Adipose tissue (tissue), 3 donors: ENCODE measurements around the gene PRKAG3. TPM values are rescaled to one million over a fixed set of nuclear protein-coding genes. Genes with fewer than 3 reads are reported as not detected.

Experiments used
- H3K27ac ChIP-seq: one replicate; pipeline ENCODE4 v1.5.1; 2013; ENCODE audit warnings: low read depth, low read length
- WGBS, 3 donors: extraction: QIAGEN DNeasy Blood & Tissue Kit; methylation state at CpG; one replicate each; pipeline ENCODE4 v1.1.7; 2013; 5-methylcytosine and 5-hydroxymethylcytosine counted together
- polyA plus RNA-seq, 3 donors: library from polyadenylated mRNA; stranded (reverse); fragments of 200-250 nt; gene quantifications; one replicate each; pipeline ENCODE4 v1.2.3, GENCODE V29; 2013
- donor health status: healthy with polysubstance abuse.
- donor health status: Bipolar disorder and iron deficiency.
- donor health status: healthy.

The PRKAG3 gene
- polyA plus RNA-seq, result under 1 TPM in 1 of 3 donors, not detected in 2; 0.06 TPM

DNA sequence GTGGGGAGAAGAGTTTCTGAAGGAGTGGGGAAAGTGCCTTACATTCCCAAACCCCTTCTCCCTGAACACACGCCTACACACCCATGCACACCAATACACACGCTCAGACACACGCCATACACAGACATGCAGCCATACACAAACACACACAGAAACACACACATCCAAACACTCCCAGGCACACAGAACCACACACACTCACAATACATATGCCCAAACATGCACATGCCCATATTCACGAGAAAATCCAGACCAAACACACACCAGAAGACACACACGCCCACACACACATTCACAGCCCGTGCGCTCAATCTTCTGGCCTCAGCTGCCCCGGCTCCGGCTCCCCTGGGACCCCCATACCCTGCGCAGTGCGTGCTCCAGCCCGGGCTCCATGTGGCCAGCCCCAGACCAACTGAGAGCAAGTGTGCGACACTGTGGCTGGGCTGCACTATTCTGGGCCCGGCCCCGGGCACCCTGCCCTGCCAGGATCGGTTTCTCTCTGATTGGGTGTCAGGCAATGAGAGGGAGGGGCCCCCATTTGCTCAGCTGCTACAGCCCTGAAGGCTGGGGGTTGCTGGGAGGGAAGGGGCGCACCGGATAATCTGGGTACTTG lies at the start of gene PRKAG3:
TSS of gene PRKAG3 (minus strand) at position 426 of the 613 bp plus-strand sequence.
- H3K27ac ChIP-seq, result no peak within 1 kb of the TSS
- WGBS, 3 donors, result 59 to 72% (median 62%) methylated on average over 18 of the region's 18 CpGs

DNA sequence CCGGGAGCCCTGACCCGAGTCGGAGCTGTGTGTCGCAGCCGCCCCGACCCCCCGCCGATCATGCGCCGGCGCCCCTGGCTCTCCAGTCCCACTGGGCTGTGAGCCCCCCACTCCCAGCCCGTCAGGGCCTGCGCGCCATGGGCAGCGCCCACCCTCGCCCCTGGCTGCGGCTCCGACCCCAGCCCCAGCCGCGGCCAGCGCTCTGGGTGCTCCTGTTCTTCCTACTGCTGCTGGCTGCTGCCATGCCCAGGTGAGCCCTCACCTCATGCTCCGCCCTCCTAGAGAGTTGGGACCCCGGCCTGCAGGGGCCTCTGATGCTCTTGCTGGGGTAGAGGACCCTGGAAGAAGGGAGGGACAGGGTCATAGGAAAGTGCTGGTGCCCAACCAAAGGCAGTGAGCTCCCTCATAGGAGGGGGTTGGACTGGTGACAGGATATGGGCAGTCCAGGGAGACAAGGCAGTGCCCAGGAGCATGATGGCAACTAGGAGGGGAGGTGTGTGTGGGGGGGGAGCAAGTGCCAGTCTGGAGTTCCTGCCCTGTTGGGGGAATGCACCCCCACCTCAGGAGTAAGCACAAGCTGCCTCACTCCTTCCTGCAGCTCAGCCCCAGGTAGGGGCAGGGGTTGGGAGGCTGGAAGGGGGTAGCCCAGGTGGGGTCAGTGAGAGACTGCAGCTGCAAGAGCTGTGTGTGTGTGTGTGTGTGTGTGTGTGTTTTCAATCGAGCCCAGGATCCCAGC lies 49.4 kb upstream of the PRKAG3 start:
- H3K27ac ChIP-seq, result no peak overlapping the region
- WGBS, 3 donors, result 12 to 16% (median 16%) methylated on average over 16 to 24 of the region's 24 CpGs

DNA sequence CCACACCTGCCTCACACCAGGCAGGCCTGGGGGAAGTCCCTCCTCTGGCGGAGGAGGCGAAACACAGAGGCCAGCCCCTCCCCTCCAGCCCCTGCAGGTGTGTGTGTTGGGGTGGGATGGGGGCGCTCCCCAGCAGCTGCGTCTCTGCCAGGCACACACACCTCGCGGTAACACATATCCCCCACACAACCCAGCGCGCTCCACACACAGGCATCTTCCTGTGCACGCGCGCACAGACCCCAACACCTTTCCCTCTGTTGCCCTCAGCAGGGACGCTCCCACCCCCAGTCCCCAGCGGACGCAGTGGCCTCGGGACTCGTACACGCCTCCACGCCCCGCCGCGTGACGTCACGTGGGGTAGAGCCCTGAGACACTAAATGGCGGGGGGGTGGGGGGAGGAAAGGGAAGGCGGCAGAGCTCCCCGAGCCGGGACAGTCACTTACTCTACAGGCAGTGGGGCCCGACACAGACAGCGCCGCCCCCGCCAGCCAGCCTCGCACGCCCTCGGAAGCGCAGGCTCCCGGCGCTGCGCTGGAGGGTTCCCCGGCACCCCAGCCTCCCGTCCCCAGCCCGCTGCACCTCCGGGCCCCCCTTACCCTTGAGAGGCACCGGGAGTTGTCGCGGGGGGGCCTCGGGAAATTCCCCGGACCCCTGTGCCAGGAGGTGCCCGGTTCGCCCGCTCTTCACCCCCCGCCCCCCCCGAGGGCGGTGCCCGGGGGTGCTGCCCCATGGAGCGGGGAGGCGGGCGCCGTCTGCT lies 48.7 kb upstream of the PRKAG3 start, which contains the start of gene WNT10A:
TSS of gene WNT10A (plus strand) at position 751 of the 757 bp plus-strand sequence. CDS start 144 bp downstream, outside the sequence.
- no peak within 1 kb of the TSS for H3K27ac ChIP-seq
- 1 to 2% (median 2%) methylated on average over 28 to 58 of the region's 58 CpGs for WGBS, 3 donors

DNA sequence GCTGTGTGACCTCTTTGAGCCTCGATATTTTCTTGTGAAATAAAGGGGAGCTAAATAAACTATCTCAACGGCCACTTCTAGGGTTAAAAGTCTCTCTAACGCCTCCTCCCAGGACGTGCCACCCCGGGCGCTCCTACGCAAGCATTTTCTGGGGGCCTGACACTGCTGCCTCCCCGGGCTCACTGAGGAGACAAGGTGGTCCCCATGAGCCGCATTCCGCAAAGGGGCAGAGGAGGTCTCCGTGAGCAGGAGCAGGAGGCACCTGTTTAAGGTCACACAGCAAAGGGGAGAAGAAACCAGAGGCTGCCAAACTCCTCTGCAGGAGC lies 48.1 kb upstream of the PRKAG3 start:
- 4 to 13% (median 10%) methylated on average over 11 of the region's 11 CpGs for WGBS, 3 donors
- H3K27ac ChIP-seq, result no peak overlapping the region

DNA sequence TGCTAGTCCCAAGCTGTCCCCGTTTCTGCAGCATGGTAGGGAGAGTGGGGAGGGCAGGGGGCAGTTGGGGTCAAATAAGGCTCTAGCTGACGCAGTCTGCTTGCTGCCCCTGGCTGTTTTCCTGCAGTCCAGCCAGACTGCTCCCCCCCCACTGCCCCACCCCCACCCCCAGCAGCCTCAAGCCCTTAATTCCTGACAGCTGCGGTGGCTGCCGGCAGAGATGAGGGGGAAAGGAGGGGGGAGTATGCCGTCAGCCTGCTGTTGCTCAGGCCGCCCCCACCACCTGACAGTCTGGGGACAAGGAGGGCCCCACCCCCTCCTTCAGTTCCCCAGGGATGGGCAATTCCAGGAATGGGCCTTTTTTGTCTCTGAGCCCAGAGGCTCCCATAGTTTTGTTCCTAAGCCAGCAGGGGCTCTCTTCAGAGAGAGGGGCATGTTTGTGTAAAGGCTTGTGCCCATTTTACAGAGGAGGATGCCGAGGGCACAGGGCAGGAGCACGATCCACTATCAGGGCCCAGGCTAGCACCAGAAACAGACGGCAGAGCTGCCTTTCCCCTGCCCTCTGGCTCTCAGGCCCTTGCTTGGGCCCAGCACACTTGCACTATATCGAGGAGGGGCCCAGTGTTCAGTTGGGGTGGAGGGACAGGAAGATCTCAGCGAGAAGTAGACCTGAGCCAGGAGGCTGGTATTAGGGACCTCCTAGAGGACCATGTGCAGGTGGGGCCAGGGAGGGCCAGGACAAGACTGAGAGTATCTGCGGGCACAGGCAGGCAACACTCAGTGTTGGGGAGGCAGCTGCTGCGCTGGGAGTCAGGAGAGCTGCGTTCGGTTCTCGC lies 47.5 kb upstream of the PRKAG3 start:
- WGBS, 3 donors, result 24 to 35% (median 30%) methylated on average over 14 to 16 of the region's 16 CpGs
- no peak overlapping the region for H3K27ac ChIP-seq

DNA sequence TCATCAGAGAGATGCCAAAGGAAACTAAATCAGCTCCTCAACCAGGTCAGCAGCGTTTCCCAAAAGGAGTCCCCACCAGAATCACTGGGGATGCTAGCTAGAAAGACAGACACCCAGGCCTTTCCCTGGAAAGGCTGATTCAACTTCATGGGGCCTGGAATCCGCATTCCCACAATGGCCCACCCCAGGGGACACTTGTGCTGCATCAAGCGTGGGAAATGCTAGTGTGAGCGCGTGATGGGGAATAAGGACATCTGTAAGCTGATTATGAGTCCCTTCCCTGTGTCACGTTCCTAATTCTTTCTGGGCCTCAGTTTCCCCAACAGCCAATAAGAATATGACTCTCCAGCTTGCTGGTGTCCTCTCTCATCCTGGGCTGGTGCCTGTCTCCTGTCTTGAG lies 46.9 kb upstream of the PRKAG3 start:
- H3K27ac ChIP-seq, result no peak overlapping the region
- WGBS, 3 donors, result 26 to 56% (median 49%) methylated on average over 6 of the region's 6 CpGs

DNA sequence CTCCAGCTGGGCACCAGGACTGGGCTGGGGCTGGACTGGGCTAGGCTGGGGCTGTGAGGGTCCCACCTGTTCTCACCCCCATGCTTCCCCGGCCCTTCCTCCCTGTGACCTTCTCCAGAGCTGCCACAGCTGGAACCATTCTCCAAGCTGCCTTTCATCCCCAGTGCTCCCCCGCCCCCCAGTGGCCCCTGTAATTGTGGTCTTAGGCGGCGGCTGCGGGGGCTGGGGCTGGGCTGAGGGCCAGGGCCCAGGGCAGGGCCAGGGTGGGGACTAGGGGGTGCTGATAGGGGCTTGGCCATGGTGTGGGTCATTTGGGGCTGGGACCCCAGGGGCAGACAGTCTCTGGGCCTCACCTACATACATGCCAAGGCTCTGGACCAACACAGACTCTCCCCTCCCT lies 46.3 kb upstream of the PRKAG3 start:
- H3K27ac ChIP-seq, result no peak overlapping the region
- 19 to 50% (median 43%) methylated on average over 5 of the region's 5 CpGs for WGBS, 3 donors

DNA sequence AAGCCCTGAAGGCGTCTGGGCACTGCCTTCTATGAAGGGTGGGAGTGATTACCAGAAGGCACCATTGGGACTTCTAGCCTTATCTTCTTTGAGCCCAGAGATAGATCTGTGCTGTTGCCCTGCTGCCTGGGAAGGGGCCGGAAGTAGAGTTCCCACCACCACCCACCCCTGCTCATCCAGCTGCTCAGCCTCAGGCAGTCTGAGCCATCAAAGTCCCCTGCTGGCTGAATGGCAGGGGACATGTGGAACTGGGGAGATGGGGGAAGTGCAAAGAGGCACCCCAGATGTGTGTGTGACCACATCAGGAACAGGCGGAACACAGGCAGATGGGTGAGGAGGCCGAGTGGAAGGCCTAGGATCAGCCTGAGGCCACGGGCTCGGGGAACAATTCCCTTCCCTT lies 45.7 kb upstream of the PRKAG3 start:
- WGBS, 3 donors, result 63 to 75% (median 74%) methylated on average over 6 of the region's 6 CpGs
- no peak overlapping the region for H3K27ac ChIP-seq

DNA sequence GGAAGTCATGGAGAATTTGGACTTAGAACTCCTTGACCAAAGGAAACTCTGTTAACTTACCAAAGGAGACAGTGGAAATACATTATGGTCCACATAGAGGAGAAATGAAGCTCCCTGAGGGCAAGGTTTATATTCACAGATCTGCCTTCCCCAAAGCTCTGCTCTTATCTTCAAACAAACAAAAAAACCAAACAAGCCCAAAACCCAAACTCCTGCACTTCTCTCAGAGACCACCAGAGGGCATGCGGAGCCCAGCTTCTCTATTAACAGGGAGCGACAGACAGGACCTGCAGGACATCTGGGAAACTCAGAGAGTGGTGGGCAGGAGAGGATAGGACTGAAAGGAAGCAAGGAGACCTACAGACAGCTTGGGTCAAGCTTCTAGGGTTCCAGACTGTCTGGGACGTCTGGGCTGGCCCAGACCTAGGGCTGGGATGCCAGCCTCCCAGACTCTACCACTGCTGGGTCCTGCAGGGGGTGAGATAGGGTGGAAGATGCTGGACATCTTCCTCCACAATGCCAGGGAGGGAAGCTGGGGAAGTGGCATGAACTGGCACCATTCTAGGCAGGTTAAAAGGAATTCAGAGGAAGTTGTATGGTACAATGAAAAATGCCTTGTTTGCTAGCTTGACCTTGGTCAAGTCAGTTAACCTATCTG lies 45.1 kb upstream of the PRKAG3 start:
- no peak overlapping the region for H3K27ac ChIP-seq
- WGBS, 3 donors, result 0 to 2% (median 2%) methylated on average over 3 of the region's 3 CpGs

DNA sequence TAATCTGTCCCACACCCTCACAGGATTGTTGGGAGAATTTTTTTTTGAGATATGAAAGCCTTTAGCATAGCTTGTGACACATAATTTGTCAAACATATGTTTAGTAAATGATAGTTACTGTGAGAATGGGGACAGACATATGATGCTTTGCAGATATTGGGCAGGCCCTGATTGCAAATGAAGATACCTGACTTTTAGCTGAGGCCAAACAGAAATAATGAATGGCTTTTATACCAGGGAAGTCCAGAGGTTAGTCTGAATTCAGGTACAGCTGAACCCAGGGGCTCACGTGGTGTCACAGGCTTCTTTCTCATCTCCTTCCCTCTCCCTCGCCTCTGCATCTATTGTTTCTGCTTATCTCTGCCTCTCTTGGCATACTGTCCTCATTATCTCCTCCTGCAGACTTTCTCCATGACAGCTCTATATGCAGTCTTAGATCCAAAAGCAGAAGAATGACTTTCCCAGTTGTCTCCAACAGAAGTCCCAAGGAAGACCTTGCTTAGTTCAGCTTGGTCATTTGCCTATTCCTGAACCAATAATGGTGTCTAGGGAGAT lies 44.2 kb upstream of the PRKAG3 start:
- no peak overlapping the region for H3K27ac ChIP-seq
- WGBS, 3 donors, result 21 to 40% (median 23%) methylated on average over 2 of the region's 2 CpGs

DNA sequence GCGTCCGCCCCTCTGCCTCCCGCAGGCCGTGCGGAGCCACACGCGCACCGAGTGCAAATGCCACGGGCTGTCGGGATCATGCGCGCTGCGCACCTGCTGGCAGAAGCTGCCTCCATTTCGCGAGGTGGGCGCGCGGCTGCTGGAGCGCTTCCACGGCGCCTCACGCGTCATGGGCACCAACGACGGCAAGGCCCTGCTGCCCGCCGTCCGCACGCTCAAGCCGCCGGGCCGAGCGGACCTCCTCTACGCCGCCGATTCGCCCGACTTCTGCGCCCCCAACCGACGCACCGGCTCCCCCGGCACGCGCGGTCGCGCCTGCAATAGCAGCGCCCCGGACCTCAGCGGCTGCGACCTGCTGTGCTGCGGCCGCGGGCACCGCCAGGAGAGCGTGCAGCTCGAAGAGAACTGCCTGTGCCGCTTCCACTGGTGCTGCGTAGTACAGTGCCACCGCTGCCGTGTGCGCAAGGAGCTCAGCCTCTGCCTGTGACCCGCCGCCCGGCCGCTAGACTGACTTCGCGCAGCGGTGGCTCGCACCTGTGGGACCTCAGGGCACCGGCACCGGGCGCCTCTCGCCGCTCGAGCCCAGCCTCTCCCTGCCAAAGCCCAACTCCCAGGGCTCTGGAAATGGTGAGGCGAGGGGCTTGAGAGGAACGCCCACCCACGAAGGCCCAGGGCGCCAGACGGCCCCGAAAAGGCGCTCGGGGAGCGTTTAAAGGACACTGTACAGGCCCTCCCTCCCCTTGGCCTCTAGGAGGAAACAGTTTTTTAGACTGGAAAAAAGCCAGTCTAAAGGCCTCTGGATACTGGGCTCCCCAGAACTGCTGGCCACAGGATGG lies 42.0 kb upstream of the PRKAG3 start:
- WGBS, 3 donors, result 7 to 24% (median 16%) methylated on average over 86 of the region's 86 CpGs
- H3K27ac ChIP-seq, result no peak overlapping the region

DNA sequence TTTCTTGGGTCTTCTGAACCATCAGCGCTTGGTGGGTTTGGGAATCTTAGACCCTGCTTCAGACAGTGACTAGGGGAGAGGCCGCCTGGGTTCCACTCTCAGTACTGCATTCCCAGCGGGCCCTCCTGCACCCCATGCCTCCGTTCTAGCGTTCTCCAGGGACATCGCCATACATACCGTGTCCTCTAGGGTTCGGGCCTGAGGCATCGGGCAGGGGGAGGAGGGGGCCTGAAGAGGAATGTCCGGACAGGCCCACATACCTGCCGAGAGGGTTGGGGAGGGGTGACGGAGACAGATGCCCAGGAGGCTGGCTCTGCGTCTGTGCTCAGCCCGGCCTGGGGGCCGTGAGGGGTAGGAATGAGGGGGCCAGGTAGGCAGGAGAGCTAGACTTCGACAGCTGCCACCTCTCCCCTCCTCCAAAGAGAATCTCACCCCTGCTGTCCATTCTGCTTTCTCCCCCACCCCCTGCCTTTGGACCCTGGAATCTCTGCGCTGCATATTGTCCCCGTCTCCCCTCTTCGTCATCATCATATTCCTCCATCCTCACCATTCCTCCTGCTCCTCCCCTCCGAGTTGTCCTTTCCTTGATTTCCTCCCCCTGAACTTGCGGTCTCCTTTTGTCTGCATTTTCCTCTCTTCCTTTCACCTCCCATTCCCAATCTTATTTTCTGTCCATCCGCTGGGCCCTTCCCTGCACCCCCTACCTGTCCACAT lies 41.2 kb upstream of the PRKAG3 start:
- 7 to 34% (median 31%) methylated on average over 19 to 22 of the region's 22 CpGs for WGBS, 3 donors
- H3K27ac ChIP-seq, result no peak overlapping the region

DNA sequence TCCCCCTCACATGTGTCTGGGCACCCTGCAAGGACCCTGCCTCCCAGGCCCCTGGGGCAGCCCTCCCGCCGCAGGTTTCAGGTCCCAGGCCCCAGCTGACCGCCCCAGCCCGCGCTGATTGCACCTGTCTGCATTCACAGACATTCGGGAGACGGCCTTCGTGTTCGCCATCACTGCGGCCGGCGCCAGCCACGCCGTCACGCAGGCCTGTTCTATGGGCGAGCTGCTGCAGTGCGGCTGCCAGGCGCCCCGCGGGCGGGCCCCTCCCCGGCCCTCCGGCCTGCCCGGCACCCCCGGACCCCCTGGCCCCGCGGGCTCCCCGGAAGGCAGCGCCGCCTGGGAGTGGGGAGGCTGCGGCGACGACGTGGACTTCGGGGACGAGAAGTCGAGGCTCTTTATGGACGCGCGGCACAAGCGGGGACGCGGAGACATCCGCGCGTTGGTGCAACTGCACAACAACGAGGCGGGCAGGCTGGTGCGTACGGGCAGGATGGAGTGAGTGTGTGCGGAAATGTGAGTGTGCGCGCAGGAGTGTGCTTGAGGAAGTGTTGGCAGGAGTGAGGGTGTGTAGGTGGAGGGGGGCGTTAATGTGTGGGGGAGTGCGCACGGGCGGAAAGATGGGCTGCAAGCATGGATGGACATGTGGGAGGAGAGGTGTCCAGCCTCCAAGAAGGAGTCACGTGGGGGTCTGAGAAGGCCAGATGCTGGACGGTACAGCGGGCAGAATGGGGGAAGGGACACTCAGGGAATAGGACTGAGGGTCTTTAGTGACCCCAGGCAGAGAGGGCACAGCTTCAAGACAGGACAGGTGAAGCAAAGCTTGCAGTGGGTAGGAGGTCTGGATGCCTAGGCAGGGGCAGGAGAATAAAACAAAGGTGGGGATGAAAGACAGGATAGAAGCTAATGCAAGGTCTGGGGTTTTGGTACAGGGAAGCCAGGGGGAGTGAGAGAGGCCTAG lies 40.0 kb upstream of the PRKAG3 start:
- no peak overlapping the region for H3K27ac ChIP-seq
- 5 to 6% (median 5%) methylated on average over 60 of the region's 60 CpGs for WGBS, 3 donors

DNA sequence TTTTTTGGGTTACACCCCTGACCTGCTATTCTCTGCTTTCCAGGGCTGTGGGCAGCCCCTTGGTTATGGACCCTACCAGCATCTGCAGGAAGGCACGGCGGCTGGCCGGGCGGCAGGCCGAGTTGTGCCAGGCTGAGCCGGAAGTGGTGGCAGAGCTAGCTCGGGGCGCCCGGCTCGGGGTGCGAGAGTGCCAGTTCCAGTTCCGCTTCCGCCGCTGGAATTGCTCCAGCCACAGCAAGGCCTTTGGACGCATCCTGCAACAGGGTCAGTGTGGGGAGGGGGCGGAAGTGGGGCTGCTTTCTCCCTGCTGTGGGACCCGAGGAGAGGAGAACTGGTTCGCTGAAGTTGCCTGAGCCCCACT lies 39.4 kb upstream of the PRKAG3 start:
- 5 to 9% (median 7%) methylated on average over 16 to 18 of the region's 18 CpGs for WGBS, 3 donors
- H3K27ac ChIP-seq, result no peak overlapping the region

DNA sequence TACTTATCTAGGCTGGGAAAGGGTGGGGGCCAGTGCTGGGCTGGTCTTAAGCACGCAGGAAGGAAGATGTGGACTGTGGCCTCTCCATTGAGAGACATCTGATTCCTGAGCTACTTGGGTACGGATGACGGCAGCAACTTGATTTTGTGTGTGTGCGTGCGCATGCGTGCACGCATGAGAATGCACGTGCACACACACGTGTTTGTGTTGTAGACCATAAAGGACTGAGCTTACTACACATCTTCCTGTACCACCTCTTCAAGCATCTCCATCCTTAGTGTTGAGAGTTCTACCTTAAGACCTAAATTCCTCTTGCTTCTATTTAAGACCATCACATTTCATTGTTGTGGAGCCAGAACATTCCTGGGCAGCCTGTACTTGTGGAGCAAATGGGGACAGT lies 37.5 kb upstream of the PRKAG3 start:
- WGBS, 3 donors, result 73 to 87% (median 84%) methylated on average over 9 of the region's 9 CpGs
- H3K27ac ChIP-seq, result no peak overlapping the region
